ENCODE results near the gene PPIG. TPM values are rescaled to one million over a fixed set of nuclear protein-coding genes. Genes with fewer than 3 reads are reported as not detected.

Gene PPIG
- total RNA-seq, 1 experiment from 2014 or later = 20.9 TPM

DNA sequence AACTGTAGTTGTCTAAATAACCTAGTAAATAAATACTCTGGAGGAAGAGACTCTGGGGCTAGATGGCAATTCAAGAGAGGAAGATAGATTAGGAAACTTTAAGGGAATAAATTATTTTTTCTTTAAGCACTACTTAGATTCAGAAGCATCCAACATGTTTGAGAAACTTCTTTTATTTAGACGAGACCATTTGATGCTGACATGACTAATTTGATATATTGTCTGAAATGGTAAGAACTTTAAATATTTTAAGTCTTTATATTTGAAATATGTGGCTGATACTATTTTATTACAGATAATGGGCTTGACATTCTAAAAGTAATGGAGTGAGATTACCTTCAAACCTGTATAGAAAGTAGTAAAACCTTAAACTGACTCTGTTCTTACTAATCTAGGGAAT, 36.4 kb downstream of the PPIG start:
- H3K36me3 ChIP-seq (ENCODE audit: low read depth, low read length) = peaks cover 19% of the 10 kb centered on the region
- CTCF ChIA-PET = no interaction called here
- BruUV-seq (replicated peaks) = no TSS peak

DNA sequence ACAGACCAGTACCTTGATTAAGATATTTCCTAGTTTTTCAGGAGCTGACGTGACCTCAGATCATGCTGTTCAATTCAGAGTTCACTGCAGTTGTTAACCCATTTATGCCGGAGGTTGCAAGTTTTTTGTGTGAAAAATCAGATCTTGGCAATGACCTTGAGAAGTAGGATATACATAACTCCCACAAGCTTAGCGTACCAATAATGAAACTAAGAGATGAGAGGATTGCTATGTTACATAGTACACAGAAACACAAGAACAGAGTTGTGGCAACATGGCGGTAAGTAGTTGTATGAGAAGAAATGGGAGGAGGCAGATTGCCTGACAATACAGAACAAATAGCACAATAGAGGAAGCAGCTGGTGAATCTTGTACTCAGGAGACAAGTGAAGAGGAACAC, 39.1 kb downstream of the PPIG start:
- POLR2A ChIA-PET (ENCODE audit: unreplicated experiment) = no interaction called here
- DNase-seq (no peak), ATAC-seq (no peak)
- intact Hi-C loops (cut with micrococcal nuclease) = no loop called here
- H3K27me3 ChIP-seq (ENCODE audit: low read length) = no peaks in the 10 kb centered on the region
- TF ChIP-seq EZH2 (IDR thresholded peaks at IDR 0.05; ENCODE audit: low read length, unreplicated experiment) (no peak), EZH2phosphoT487 (IDR thresholded peaks at IDR 0.05; ENCODE audit: borderline replicate concordance, low read length) (no peak)
- TF ChIP-seq, protein P1, sequence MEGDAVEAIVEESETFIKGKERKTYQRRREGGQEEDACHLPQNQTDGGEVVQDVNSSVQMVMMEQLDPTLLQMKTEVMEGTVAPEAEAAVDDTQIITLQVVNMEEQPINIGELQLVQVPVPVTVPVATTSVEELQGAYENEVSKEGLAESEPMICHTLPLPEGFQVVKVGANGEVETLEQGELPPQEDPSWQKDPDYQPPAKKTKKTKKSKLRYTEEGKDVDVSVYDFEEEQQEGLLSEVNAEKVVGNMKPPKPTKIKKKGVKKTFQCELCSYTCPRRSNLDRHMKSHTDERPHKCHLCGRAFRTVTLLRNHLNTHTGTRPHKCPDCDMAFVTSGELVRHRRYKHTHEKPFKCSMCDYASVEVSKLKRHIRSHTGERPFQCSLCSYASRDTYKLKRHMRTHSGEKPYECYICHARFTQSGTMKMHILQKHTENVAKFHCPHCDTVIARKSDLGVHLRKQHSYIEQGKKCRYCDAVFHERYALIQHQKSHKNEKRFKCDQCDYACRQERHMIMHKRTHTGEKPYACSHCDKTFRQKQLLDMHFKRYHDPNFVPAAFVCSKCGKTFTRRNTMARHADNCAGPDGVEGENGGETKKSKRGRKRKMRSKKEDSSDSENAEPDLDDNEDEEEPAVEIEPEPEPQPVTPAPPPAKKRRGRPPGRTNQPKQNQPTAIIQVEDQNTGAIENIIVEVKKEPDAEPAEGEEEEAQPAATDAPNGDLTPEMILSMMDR (conservative IDR thresholded peaks at IDR 0.05; ENCODE audit: low read depth, low read length) = no peak
- no peak overlapping the region for H2AFZ ChIP-seq (ENCODE audit: low read length)
- no peaks in the 10 kb centered on the region for H3F3A ChIP-seq (ENCODE audit: low read length, unreplicated experiment)
- H3K4me1 ChIP-seq (ENCODE audit: insufficient read depth, low read length) = no peaks in the 10 kb centered on the region
- CTCF ChIA-PET = no interaction called here
- no peak overlapping the region for H3K9ac ChIP-seq (ENCODE audit: low read length)
- H3K9me2 ChIP-seq (replicated peaks; ENCODE audit: low read length) = no peaks in the 10 kb centered on the region
- H3K4me2 ChIP-seq (ENCODE audit: low read length) = no peak overlapping the region
- peaks cover 7% of the 10 kb centered on the region; the same call in 1 of the 2 replicates for H3K79me2 ChIP-seq (ENCODE audit: low read length)
- H4K20me1 ChIP-seq (ENCODE audit: low read length) = 0 out of 2 replicates have a peak, but pooled peaks cover 4% of the 10 kb centered on the region
- H3K4me3 ChIP-seq (ENCODE audit: low read length) = no peak overlapping the region
- H3K9me3 ChIP-seq (ENCODE audit: low read length) = no peaks in the 10 kb centered on the region
- no TSS peak for BruUV-seq (replicated peaks)
- peaks cover 23% of the 10 kb centered on the region for H3K36me3 ChIP-seq (ENCODE audit: low read depth, low read length)
- no peak overlapping the region for H3K27ac ChIP-seq (ENCODE audit: low read length)

More for the DNA sequence above, 36.4 kb downstream of the PPIG start:
- Histone ChIP-seq H3K27ac (ENCODE audit: low read length) (no peak overlapping the region), H3K9me2 (replicated peaks; ENCODE audit: low read length) (no peaks in the 10 kb centered on the region), H4K20me1 (ENCODE audit: low read length) (0 out of 2 replicates have a peak, but pooled peaks cover 4% of the 10 kb centered on the region), H3K4me1 (ENCODE audit: insufficient read depth, low read length) (no peaks in the 10 kb centered on the region), H3K79me2 (ENCODE audit: low read length) (peaks cover 8% of the 10 kb centered on the region; the same call in 1 of the 2 replicates), H3K9ac (ENCODE audit: low read length) (no peak overlapping the region), H2AFZ (ENCODE audit: low read length) (no peak overlapping the region), H3K9me3 (ENCODE audit: low read length) (no peaks in the 10 kb centered on the region), H3F3A (ENCODE audit: low read length, unreplicated experiment) (no peaks in the 10 kb centered on the region), H3K4me3 (ENCODE audit: low read length) (no peak overlapping the region), H3K4me2 (ENCODE audit: low read length) (no peak overlapping the region), H3K27me3 (ENCODE audit: low read length) (no peaks in the 10 kb centered on the region)
- POLR2A ChIA-PET (ENCODE audit: unreplicated experiment) = no interaction called here
- intact Hi-C loops (cut with micrococcal nuclease) = no loop called here
- TF ChIP-seq, protein P1 (conservative IDR thresholded peaks at IDR 0.05; ENCODE audit: low read depth, low read length) = no peak
- no peak for TF ChIP-seq EZH2 (IDR thresholded peaks at IDR 0.05; ENCODE audit: low read length, unreplicated experiment)
- TF ChIP-seq EZH2phosphoT487 (IDR thresholded peaks at IDR 0.05; ENCODE audit: borderline replicate concordance, low read length) = no peak
- DNase-seq (no peak), ATAC-seq (no peak)

DNA sequence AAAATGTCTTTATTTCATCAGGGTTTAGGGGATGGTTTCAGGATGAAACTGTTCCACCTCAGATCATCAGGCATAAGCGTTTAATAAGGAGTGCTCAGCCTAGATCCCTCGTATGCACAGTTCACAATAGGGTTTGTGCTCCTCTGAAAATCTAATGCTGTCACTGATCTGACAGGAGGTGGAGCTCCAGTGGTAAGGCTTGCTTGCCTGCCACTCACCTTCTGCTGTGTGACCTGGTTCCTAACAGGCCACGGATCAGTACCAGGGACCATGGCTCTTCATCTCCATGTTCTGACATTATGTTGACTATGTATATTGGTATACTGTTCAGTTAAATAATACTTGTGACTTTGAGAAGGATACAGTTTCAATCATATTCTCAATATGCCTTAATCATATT, 41.6 kb downstream of the PPIG start:
- Histone ChIP-seq H3K9me3 (ENCODE audit: low read length) (no peaks in the 10 kb centered on the region), H3K79me2 (ENCODE audit: low read length) (no peaks in the 10 kb centered on the region), H3K4me2 (ENCODE audit: low read length) (no peak overlapping the region), H3K4me1 (ENCODE audit: insufficient read depth, low read length) (no peaks in the 10 kb centered on the region), H3K27ac (ENCODE audit: low read length) (no peak overlapping the region), H3K9me2 (replicated peaks; ENCODE audit: low read length) (no peaks in the 10 kb centered on the region), H3K27me3 (ENCODE audit: low read length) (no peaks in the 10 kb centered on the region), H3F3A (ENCODE audit: low read length, unreplicated experiment) (no peaks in the 10 kb centered on the region), H3K36me3 (ENCODE audit: low read depth, low read length) (peaks cover 20% of the 10 kb centered on the region), H4K20me1 (ENCODE audit: low read length) (no peaks in the 10 kb centered on the region), H3K4me3 (ENCODE audit: low read length) (no peak overlapping the region), H3K9ac (ENCODE audit: low read length) (no peak overlapping the region), H2AFZ (ENCODE audit: low read length) (no peak overlapping the region)
- BruUV-seq (replicated peaks) = no TSS peak
- intact Hi-C loops (cut with micrococcal nuclease) = no loop called here
- TF ChIP-seq EZH2 (IDR thresholded peaks at IDR 0.05; ENCODE audit: low read length, unreplicated experiment) (no peak), EZH2phosphoT487 (IDR thresholded peaks at IDR 0.05; ENCODE audit: borderline replicate concordance, low read length) (no peak)
- TF ChIP-seq, protein P1 (conservative IDR thresholded peaks at IDR 0.05; ENCODE audit: low read depth, low read length) = no peak
- CTCF ChIA-PET = no interaction called here
- DNase-seq (no peak), ATAC-seq (no peak)
- POLR2A ChIA-PET (ENCODE audit: unreplicated experiment) = no interaction called here
